ENCODE results near the gene CPA5.

CPA5 gene

GRCh38 chr7:130395421-130395820 lies 50.8 kb downstream of the CPA5 start:
- no peak for DNase-seq (ENCODE audit: low read depth in 2 of 2, low spot score in 1 of 2)

DNA sequence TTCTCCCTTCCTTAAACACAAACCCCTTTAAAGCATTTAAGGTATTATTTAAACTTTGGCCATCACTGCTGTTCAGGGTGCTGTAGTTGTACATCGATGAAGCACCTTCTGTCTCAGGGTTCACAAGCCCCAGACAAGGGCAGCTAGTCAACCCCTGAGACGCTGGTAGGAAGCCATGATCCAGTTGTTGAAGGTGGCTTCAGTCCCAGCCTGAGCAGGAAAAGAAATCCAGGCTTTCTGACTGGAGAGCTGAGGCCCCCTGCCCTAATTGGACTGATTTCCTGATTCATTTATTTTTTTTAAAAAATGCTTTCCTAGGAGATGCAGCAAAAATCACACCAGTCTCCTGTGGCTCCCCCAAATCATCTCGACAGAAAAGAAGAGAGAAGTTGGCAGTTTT lies 51.5 kb downstream of the CPA5 start:
- DNase-seq (ENCODE audit: low read depth in 2 of 2, low spot score in 1 of 2), result no peak

DNA sequence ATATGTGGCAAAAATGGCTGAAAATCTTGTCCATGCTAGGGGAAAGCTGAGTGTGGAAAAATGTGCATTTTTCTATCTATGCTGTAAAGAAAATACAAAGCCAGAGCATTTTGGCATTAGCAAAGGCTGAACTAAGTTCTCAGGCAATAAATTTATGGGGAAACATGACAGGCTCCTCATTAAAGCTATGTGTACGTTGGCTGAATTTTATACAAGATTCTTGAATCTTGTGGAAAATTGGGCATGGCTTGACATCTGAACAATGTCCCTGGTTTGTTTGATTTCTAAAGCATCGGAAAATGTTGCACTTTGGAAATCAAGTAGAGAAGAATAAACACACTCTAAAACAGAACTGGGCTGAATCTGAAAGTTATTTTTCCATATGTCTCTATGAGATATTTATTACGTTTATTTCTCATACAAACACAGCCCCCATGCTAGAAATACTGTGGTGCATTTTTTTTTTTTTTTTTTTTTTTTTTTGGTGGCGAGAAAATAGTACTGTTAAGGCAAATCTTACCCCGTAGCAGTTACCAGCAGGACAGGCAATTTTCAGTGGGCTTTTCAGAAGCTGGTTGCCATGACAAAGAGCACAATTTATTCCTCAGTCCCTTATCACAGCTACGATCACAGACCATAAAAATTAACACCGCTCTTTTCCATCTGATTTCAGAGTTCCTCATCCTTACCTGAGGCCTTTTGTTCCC lies 52.6 kb downstream of the CPA5 start:
- no peak for DNase-seq (ENCODE audit: low read depth in 2 of 2, low spot score in 1 of 2)

GRCh38 chr7:130397758-130398073 lies 53.1 kb downstream of the CPA5 start:
- no peak for DNase-seq (ENCODE audit: low read depth in 2 of 2, low spot score in 1 of 2)

GRCh38 chr7:130398526-130399090 lies 54.0 kb downstream of the CPA5 start:
- DNase-seq (ENCODE audit: low read depth in 2 of 2, low spot score in 1 of 2), result no peak

DNA sequence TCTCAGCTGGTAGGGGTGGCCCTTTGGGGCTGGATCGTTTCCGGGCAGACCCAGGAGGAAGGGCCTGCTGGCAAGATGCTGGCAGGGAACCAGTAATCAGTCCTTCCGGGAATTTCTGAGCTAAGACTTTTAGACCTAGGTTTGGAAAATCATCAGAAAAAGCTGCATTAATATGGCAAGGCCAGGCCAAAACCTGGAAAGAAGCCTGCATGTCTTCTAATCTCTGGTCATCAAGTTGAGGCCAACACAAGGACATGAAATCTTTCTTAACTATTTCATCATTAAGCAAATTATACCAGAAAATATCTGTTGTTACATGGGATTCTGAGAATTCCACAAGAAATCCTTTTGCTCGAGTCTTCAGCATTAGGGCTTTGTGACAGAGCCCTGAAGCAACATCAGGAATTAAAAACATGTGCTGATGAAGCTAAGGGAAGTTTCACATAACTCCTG lies 55.5 kb downstream of the CPA5 start:
- no peak for DNase-seq (ENCODE audit: low read depth in 2 of 2, low spot score in 1 of 2)

DNA sequence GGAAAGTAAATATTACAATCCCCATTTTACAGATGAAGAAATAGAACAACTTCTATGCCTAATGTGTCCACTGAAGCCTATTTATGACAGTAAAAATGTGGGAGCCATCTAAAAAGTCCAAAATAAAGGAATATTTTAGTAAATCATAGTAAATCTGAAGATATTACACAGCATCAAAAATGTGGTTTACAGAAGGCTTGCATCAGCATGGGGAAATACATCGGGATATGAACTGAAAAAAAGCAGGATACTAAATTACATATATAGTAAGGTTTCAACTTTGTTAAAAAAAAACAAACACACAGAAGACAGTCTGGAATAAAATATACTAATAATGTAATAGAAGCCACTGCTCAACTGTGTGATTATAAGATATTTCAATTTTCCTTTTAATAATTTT lies 56.5 kb downstream of the CPA5 start:
- no peak for DNase-seq (ENCODE audit: low read depth in 2 of 2, low spot score in 1 of 2)

DNA sequence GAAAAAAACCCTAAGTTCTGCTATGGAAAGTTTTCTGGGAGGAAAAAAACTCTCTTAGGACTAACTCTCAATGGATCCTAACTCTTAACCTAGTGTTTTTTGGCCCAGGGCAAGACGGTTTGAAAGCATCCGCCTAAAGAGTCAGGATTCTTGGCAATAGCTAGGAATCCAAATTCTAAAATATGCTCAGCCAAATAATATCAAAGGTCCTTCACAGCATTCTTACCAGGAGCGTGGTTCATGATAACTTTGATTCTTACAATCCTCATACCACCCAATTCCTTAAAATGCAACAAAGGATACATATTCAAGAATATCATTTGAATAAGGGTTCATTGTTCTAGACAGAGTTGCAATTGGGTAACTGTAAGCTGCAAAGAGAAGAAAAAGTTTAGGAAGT lies 57.0 kb downstream of the CPA5 start:
- no peak for DNase-seq (ENCODE audit: low read depth in 2 of 2, low spot score in 1 of 2)

- DNase-seq (ENCODE audit: low read depth in 2 of 2, low spot score in 1 of 2), result no peak
Measured at GRCh38 chr7:130405003-130405402, 60.4 kb downstream of the CPA5 start.

GRCh38 chr7:130409067-130409711 lies 64.6 kb downstream of the CPA5 start:
- DNase-seq (ENCODE audit: low read depth in 2 of 2, low spot score in 1 of 2), result no peak

DNA sequence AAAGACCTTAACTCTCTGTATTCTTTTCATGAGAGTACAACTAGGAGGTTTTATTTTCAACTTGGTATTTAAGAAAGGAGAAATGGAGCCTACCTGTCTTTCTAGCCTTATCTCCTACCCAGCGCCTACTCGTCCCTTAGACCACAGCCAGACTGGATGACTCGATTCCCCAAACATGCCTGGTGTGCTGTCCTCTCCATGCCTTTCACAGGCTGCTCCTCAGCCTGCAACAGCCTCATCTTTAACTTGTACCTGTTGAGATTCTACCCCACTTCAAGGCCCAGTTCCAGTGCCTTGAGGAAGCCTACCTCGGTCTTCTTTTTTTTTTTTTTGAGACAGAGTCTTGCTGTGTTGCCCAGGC lies 65.1 kb downstream of the CPA5 start:
- no peak for DNase-seq (ENCODE audit: low read depth in 2 of 2, low spot score in 1 of 2)

GRCh38 chr7:130410868-130411541 lies 66.4 kb downstream of the CPA5 start:
- DNase-seq (ENCODE audit: low read depth in 2 of 2, low spot score in 1 of 2), result no peak

GRCh38 chr7:130413201-130413600 lies 68.6 kb downstream of the CPA5 start:
- no peak for DNase-seq (ENCODE audit: low read depth in 2 of 2, low spot score in 1 of 2)

DNA sequence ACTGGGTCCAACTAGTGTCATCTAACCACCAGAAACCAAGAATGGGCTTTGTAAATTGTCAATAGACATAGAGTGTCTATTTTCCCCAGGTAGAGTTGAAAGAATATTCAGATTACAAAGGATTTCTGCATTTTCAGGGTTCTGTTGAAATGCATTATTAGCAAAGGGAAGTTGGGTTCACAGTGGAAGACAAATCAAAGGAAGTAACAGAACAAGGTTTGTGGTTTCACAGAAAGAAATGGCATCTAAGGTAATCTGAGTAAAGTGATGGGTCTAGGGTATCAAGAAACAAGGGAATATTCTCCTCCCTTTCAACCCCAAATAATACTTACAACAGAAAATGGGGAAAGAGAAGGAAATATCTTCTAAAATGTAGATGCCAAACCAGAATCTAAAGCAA lies 70.4 kb downstream of the CPA5 start:
- no peak for DNase-seq (ENCODE audit: low read depth in 2 of 2, low spot score in 1 of 2)

DNA sequence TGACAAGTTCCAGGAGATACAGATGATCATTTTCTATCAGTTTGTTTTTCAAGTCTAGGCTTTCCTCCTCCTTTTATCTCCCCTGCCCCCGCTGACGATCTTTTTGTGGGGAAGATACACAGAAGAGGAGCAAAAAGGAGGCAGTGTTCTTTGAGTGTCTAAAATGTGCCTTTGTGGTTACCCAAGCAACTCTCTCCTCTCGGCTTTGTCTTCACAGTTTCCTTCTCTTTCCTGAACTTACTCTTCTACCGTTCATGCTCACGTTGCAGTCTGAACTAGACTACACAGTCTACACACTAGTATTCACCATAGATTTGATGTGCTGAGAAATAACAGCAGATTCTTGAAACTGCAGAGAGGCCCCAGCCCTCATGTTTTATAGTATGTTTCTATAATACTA lies 72.6 kb downstream of the CPA5 start:
- DNase-seq (ENCODE audit: low read depth in 2 of 2, low spot score in 1 of 2), result no peak

DNA sequence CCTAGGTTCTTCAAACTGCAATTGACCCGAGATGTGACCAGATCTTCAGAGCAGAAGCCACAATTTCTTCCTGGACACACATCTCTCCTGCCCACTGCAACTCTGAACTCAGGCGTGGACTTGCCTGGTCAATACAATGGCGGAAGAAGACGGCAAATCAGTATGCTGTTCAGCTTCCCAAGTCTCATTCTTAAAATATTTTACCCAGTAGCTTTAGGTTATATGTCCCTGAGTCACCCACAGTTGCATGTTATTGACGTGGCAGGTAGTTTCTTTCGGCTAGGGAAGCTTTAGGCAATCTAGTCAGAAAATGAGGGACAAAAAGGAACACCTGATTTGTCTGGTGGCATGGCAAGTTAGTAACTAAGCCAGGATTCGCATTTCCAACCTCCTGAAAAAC lies 73.7 kb downstream of the CPA5 start:
- no peak for DNase-seq (ENCODE audit: low read depth in 2 of 2, low spot score in 1 of 2)

Data from stimulated activated CD8-positive, alpha-beta memory T cell treated with anti-CD3 and anti-CD28 coated beads, Interleukin-4, amount 100 ng/mL, for 4 hours (primary cell).